NOMO-1 treated with DMSO at 0.1 percent for 48 hours (cell line): Measurements from ENCODE around the gene POLR1B.
A peak's percentile ranks its signal among the peaks of the same experiment; 100 is the strongest.
"Not testable (repeated sequence)": the region's sequence is repeated elsewhere in the genome, so short reads cannot be mapped to it uniquely, and the experiment has no call there.

ENCODE experiments used
- DNase-seq: peaks from one replicate; lab custom pipeline; 2025; ENCODE audit not compliant: unreplicated experiment; lab: John Stamatoyannopoulos, UW

The POLR1B gene

GRCh38 chr2:112600634-112601033 is 58.4 kb downstream of the POLR1B start:
- no peak for DNase-seq

- DNase-seq = no peak
Observed at GRCh38 chr2:112601754-112602153, 59.5 kb downstream of the POLR1B start.

GRCh38 chr2:112602917-112603316 is 60.7 kb downstream of the POLR1B start:
- no peak for DNase-seq

- DNase-seq = no peak
Observed at GRCh38 chr2:112603731-112604130, 61.5 kb downstream of the POLR1B start.

GRCh38 chr2:112604952-112605351 is 62.7 kb downstream of the POLR1B start:
- DNase-seq = no peak

- no peak for DNase-seq
Observed at GRCh38 chr2:112605926-112606325, 63.7 kb downstream of the POLR1B start.

- no peak for DNase-seq
Observed at GRCh38 chr2:112606547-112606946, 64.3 kb downstream of the POLR1B start.

GRCh38 chr2:112607680-112608438 is 65.6 kb downstream of the POLR1B start:
- DNase-seq = no peak

GRCh38 chr2:112609320-112609719 is 67.1 kb downstream of the POLR1B start:
- DNase-seq = not testable (repeated sequence)

- DNase-seq = not testable (repeated sequence)
Observed at GRCh38 chr2:112612283-112612682, 70.0 kb downstream of the POLR1B start.

GRCh38 chr2:112614201-112614840 is 72.1 kb downstream of the POLR1B start:
- no peak for DNase-seq

GRCh38 chr2:112615051-112615450 is 72.8 kb downstream of the POLR1B start:
- DNase-seq = no peak

GRCh38 chr2:112615798-112616197 is 73.5 kb downstream of the POLR1B start:
- DNase-seq = not testable (repeated sequence)

- DNase-seq = peak; percentile 28
Observed at GRCh38 chr2:112618383-112618782, 76.1 kb downstream of the POLR1B start.

- no peak for DNase-seq
Observed at GRCh38 chr2:112621790-112622527, 79.7 kb downstream of the POLR1B start.

- DNase-seq = no peak
Observed at GRCh38 chr2:112622528-112622849, 80.2 kb downstream of the POLR1B start.

- peak; percentile 70 for DNase-seq
Observed at GRCh38 chr2:112623913-112624777, 81.9 kb downstream of the POLR1B start.

- no peak for DNase-seq
Observed at GRCh38 chr2:112625474-112626114, 83.3 kb downstream of the POLR1B start.

- DNase-seq = peak; percentile 41
Observed at GRCh38 chr2:112626604-112627059, 84.4 kb downstream of the POLR1B start.
